GM18520 (cell line): ENCODE measurements around the gene UGT1A5.

Experiments used
- ATAC-seq: cut with Tn5 transposase; IDR thresholded peaks from one replicate; pipeline ENCODE4 v1.9.1; 2021; ENCODE audit not compliant: unreplicated experiment

The UGT1A5 gene

DNA sequence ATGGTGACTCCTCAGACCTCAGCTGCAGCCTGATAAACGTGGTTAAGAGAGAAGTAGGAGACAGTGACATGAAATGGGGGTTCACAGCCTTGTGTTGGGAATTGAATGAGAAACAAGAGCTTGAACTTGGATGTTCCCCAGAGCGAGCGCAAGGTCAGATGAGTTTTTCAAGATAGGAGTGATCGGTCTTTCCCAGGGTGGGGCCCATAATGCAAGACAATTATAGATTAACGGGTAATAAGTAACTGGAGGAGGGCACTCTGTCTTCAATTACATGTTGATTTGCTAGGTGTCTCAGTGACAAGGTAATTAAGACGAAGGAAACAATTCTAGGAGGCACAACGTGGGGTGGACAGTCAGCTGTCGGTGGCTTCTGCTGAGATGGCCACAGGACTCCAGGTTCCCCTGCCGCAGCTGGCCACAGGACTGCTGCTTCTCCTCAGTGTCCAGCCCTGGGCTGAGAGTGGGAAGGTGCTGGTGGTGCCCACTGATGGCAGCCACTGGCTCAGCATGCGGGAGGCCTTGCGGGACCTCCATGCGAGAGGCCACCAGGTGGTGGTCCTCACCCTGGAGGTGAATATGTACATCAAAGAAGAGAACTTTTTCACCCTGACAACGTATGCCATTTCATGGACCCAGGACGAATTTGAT, at the start of gene UGT1A5:
TSS of gene UGT1A5 (plus strand) at position 297 of the 651 bp plus-strand sequence. CDS start at position 382, 85 bp downstream.
- ATAC-seq = no peak

DNA sequence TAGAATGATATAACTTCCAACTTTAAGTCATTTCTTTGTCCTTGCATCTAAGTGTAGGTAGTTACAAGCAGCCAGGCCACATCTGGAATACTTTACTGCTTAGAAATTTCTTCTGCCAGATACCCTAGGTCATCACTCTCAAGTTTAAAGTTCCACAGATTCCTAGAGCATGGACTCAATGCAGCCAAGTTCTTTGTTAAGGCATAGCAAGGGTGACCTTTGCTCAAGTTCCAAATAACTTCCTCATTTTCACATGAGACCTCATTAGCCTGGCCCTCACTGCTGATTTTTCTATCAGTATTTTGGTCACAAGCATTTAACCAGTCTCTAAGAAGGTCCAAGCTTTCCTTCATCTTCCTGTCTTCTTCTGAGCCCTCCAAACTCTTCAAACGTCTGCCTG, 48.8 kb upstream of the UGT1A5 start:
- ATAC-seq = no peak

DNA sequence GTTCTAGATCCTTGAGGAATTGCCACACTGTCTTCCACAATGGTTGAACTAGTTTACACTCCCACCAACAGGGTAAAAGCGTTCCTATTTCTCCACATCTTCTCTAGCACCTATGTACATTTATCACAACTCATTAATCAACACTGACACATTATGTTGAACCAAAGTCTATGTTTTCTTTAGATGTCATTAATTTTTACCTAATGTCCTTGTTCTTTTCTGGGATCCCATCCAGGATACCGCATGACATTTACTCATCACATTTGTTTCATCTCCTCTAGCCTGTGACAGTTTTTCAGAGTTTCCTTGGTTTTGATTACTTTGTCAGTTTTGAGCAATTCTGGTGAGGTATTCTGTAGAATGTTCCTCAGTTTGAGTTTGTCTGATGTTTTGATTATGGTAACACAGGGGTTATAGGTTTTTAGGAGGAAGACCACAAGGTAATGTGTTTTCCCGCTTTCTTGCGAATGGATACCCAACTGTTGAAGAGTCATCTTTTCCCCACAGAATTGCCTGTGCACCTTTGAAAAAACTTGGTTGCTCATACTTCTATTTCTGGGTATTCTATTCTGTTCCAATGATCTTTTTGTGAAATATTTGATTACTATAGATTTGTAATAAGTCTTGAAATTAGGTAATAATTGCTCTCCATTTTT, 44.0 kb upstream of the UGT1A5 start:
- ATAC-seq = no peak

DNA sequence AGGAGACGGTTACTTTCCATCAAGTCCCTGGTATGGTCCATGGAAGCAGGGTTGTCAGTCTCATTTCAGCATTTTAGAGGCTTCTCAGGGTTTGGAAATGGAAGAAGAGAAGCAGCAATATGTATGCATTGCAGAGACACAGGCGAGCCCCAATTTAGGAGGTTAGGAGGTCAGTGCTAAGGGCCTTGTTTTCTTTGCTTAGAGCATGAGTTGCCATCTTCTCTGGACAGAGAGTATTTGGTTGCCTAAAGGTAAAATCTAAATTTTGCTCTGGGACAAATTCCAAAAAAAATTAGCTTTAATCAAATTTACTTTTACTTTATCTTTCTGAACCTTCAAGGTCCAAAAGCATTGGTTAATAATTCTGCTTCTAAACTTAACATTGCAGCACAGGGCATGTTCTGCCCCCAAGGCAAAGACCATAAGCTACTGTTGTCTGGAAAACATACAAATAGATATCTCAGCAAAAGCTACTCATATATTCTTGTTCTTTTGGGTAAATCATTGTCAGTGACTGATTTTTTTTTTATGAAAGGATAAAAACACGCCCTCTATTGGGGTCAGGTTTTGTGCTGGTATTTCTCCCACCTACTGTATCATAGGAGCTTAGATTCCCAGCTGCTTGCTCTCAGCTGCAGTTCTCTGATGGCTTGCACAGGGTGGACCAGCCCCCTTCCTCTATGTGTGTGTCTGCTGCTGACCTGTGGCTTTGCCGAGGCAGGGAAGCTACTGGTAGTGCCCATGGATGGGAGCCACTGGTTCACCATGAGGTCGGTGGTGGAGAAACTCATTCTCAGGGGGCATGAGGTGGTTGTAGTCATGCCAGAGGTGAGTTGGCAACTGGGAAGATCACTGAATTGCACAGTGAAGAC, 41.2 kb upstream of the UGT1A5 start, which contains the start of gene UGT1A9:
TSS of gene UGT1A9 (plus strand) at position 609 of the 872 bp plus-strand sequence. CDS start at position 646, 37 bp downstream.
- ATAC-seq = no peak

DNA sequence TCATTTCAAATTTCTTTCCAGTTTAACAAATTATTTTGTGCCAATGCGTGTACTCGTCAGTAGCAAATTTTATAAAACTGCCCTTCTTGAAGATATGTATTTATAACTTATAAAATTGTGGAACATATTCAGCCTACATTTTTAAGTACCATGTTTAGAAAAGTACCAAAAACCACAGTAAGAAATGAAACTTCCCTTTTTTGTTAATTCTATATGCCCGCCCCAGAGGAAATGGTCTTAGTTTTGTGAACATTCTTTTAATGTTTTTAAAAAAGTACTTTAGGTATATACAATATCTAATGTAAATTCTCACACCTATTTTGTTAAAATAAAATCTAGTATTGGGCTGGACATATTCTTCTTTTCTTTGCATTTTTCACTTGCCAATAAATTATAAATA, 39.8 kb upstream of the UGT1A5 start:
- no peak for ATAC-seq

DNA sequence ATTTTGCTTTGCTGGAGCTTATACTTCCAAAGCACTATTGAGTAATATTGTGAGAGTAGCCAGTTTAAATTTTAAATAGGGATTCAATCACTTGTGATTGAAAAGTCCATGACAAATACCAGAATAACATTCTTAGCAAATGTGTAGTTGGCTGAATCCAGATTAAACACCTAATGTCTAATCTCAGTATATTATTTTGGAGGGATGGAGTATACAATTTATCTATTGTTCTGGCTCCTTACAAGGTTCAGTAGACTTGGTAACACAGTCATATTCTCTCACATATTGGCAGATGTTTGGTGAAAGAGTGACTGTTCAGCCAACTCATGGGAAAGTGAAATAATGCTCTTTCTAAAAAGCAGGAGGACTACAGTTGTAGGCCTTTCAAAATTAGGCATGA, 38.8 kb upstream of the UGT1A5 start:
- no peak for ATAC-seq

DNA sequence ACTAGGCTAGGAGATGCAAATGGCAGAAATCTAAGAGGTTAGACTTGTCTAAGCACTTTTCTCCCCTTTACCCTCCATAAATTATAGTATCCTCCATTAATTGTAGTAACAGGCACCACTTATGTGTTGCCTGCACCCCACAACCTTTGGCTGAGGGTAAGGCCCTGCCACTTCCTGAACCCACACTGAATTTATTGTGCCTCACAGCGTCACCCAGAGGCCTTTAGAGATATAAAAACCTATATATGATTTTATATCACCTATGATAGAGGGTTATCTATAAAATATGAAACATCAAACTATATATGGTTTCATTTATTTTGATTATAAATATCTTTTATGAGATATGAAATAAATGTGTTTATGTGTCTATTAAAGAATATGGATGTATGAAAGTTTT, 38.4 kb upstream of the UGT1A5 start:
- no peak for ATAC-seq

DNA sequence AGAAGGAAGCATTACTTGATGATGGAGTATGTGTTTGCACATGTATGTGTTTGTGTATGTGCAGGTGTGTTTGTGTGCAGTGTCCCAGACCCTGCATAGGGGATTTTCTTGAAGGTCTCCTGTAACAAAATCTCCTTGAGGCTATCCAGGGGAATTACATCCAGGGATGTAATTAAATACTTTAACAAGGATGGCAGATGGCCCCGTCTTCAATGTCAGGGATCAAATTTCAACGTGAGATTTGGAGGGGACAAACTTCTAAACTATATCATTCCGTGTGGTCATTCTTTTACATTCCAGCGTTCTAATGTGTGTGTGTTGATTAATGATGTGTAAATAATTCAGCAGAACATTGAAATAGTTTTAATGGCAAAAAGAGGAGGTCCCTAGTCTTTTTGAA, 37.7 kb upstream of the UGT1A5 start:
- ATAC-seq = no peak

DNA sequence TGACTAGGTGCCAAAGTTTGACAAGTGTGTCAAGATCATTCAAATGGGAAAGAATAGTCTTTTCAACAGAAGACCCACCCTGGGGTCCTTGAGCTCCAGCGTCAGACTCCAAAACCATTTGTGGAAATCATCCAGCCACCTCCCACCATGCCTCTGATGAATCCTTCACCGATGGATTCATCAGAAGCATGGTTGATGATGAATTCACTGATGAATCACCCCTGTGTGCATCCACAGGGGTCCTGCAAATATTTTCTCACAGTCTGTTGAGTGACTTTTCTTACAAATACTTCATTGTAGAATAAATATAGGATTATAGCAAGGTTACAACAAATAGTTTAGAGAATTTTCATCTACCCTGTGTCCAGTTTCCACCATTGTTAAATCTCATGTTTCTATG, 36.7 kb upstream of the UGT1A5 start:
- no peak for ATAC-seq

DNA sequence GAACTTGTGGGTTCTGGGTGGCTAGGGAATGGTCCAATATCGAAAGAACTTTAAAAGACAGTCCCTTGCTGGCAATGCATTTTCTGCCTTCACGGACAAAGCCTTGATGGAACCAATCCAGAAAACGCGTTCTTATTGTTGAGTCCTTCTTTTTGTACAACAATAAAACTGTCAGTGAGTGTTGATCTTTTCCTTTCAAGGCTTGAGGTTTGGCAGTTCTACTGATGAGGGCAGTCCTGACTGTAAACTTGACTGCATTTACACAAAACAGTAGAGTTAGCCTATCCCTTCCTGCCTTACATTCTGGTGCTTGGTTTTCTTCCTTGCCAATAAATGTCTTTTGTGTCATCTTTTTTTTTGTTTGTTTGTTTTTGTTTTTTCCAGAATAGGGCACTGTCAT, 33.5 kb upstream of the UGT1A5 start:
- ATAC-seq = no peak

DNA sequence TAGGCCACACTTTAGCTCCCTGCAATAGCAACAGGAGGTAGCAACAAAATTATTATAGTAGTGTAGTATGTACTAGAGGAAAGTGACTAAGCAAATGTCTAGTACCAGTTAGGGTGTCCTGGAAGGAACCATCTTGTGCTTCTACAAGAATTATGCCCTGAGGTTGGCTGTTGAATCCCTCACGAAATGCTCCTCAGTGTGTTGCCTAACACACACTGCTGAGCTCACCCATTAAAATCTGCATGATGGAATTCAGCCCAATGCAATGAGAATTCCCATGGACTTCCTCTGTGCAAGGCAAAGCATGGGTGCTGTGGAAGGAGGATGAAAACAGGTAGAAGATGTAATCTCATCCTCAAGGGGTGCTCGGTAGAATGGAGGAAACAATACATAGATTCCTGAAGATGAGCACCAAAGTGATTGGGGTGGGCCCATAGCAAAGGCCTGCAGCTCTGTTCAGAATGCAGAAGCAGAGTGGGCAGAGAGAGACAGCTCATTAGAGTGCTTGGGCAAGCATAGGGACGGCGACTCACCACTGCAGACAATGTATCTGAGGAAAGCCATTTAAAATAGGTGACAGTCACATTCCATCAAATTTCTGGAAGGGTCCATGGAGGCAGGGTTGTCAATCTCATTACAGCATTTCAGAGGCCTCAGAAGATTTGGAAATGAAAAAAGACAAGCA, 32.2 kb upstream of the UGT1A5 start:
- no peak for ATAC-seq

DNA sequence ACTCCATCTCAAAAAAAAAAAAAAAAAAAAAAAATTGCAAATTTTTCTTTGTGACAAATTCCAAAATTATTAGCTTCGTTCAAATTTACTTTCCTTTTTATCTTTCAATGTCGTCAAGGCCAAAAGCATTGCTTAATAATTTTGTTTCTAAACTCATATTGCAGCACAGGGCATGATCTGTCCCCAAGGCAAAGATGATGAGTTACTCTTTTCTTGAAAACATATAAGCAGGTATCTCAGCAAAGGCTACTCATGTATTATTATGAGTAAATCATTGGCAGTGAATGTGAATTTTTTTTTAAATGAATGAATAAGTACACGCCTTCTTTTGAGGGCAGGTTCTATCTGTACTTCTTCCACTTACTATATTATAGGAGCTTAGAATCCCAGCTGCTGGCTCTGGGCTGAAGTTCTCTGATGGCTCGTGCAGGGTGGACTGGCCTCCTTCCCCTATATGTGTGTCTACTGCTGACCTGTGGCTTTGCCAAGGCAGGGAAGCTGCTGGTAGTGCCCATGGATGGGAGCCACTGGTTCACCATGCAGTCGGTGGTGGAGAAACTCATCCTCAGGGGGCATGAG, 31.1 kb upstream of the UGT1A5 start, which contains the start of gene UGT1A7:
TSS of gene UGT1A7 (plus strand) at position 381 of the 579 bp plus-strand sequence. CDS start at position 418, 37 bp downstream.
- ATAC-seq = no peak

DNA sequence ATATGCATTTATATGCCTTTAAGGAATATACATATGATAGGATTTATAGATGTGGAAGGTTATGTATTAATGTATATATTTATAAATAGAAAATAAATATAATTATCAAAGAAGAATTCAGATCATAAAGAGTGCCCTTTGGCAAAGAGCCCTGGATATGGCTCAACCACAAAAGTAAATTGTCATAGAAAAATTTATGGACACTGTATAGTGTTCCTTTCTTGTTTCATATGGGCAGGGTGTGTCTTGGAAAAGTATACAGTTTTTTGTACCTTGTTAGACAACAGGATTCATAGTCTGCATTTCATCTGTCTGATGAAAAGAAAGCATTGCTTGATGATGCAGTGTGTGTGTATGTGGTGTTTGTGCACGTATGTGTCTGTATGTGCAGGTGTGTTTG, 28.1 kb upstream of the UGT1A5 start:
- no peak for ATAC-seq

DNA sequence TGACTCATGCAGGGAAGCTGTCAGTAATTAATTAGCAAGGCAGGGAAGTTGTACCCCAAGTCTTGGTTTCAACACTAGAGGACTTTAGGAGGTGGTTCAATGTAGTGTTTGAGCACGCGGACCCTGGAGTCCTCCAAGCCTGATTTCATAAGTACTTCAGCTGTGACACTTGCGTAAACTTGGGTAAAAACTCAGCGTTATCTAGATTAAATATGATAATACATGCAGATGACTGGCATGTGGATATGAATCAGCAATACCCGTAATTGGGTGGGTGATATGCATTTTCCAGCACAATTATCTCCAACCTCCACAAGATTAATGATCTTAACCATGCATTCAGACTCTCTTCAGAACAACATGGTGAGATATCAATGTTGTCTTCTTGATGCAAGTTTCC, 25.8 kb upstream of the UGT1A5 start:
- ATAC-seq = no peak

DNA sequence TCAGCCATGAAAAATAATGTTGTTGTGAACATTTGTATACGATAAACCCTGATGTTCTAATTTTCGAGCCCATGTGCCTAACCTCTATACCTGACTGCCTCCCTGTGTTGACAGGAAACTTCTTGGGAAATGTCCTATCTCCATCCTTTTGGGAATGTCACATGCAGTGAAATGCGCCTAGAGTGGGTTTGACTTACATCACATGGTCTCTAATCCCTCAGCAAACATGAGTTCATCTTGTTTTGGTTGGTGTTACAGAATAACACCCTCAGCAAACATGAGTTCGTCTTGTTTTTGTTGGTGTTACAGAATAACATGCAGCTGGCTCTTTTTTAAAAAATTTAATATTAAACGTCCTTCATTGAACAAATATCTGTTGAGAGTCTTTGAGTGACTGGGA, 24.4 kb upstream of the UGT1A5 start:
- ATAC-seq = no peak

DNA sequence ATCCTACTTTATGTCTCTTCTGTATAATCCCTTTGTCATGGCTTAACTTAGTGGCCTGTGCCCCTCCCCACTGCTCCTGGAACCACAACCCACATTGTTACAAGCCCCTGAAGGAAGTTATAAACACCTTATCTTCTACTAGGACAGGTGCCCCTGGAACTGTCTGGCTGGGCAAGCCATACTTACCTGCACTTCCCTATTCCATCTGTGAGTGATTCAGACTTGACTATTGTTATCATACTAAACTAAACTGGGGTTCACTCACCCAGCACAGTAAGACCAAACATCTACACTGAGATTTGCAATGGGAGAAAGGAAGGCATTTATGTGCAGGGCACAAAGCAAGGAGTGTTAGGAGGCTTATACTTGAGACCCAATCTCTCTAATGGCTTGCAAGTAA, 23.7 kb upstream of the UGT1A5 start:
- ATAC-seq = no peak

DNA sequence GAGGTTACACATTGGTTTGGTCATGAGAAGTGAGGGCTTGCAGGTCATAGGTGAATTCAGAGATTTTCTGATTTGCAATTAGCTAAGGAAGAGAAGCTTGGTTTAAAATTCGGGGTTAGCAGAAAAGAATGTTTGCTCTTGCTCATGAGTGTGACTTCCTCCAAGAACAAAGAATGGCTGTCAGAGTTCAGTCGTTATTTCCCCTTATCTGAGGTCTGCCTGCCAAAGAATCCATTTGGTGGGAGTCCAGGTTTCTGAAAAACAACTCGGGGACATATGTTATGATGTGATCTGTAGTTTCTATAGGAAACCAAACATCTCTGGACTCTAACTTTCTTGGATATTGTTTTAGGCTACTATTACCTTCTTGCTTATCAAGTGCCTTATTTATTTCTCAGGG, 23.2 kb upstream of the UGT1A5 start:
- no peak for ATAC-seq

DNA sequence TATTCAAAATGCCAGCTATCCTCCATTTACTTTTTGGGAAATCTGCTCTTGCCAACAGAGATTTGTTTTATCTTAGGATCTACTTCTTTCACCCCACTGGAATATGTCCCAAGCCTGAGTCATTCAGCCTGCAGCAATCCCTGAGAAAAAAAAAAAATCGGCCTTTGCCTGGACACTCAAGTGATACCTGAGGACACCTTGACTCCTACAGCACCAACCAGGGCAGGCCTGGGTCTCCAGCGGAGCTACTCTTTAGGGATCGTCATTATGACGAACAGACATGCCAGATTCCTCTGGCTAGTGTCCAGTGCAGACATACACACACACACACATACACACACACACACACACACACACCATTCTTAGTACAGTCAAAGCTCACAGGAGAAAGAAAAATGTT, 22.3 kb upstream of the UGT1A5 start:
- ATAC-seq = no peak

DNA sequence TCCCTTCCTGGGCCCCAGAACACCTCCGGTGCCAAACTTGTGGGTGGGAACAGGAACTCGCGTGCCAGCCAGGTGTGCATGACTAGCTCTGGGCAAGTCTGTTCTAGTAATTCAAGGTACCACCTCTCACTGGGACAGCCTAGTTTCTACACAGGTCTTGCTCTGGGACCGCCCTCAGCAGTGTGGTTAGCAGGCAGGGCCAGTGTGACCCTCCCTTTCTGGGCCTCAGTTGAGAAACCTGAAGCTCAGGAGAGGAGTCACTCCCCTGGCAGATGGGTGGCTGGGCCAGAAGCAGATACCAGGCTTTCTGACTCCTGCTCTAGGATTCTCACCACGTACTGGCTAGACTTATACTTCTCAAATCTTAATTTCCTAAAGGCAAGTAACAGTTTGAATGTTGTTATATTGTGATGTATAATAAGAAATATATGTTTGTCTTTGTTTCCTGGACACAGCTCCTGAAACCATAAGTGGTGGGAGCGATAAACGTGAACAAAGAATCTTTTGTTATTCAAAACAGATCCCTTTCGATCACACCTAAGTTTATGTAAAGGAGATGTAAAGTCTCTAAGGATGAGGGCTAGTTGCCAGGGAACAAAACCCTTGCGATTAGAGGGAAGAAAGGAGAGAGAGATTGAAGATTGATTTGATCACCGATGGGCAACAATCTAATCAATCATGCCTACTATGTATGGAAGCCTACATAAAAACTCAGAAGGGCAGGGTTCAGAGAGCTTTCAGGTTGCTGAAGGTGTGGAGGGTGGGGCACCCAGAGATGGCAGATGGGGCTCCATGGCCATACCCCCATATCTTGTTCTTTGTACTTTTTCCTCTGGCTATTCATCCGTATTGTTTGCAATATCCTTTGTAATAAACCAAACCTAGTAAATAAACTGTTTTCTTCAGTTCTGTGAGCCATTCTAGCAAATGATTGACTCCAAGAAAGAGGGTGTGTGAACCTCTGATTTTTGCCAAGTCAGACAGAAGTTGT, 21.0 kb upstream of the UGT1A5 start:
- ATAC-seq = no peak

DNA sequence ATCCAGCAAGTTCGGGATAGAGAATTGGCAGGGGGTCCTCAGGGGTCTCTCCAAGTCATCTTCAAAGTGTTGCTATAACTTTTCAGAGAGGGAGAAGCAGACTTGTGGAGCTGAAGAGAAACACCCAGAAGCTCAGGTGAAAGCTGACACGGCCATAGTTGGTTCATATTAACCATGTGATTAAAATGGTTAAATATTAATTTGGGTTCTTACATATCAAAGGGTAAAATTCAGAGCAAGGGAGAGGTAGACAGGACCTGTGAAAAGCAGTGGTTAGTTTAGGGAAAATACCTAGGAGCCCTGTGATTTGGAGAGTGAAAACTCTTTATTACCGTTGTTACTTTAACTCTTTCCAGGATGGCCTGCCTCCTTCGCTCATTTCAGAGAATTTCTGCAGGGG, 20.1 kb upstream of the UGT1A5 start, which contains the start of gene UGT1A6:
TSS of gene UGT1A6 (plus strand) at position 243 of the 400 bp plus-strand sequence. CDS start at position 358, 115 bp downstream.
- ATAC-seq = no peak
